SK-N-MC (cell line): Measurements from ENCODE around the gene SUSD2.
A peak's percentile ranks its signal among the peaks of the same experiment; 100 is the strongest.

ENCODE experiments used
- EZH2 ChIP-seq: fragments of 200-600 bp; sonication (generic); IDR thresholded peaks from one replicate; pipeline ENCODE4 v1.6.1; 2017; ENCODE audit warnings: antibody characterized with exemption
- POLR2AphosphoS5 ChIP-seq: IDR thresholded peaks from 2 replicates; pipeline ENCODE4 v1.6.1; 2012; ENCODE audit warnings: mild to moderate bottlenecking, low read depth, low read length, borderline replicate concordance

- TF ChIP-seq POLR2AphosphoS5 = 0 out of 2 replicates have a peak, but pooled peaks have one; percentile 18
- TF ChIP-seq EZH2 = no peak
Observed at GRCh38 chr22:24146194-24146616, 35.1 kb upstream of the SUSD2 start.
